22Rv1 (cell line): ENCODE results near the gene MCOLN2.

Experiments used
- CTCF ChIP-seq: fragments of 450-650 bp; IDR thresholded peaks from 2 replicates; pipeline ENCODE4 v1.5.1; 2017; ENCODE audit warnings: mild to moderate bottlenecking
- ZFX ChIP-seq: fragments of 450-650 bp; IDR thresholded peaks from 2 replicates; pipeline ENCODE4 v1.6.1; 2017; ENCODE audit warnings: antibody characterized with exemption, borderline replicate concordance

GRCh38 chr1:84885469-84885868, 111.4 kb downstream of the MCOLN2 start:
- TF ChIP-seq CTCF (no peak), ZFX (no peak)
